GM18505 (cell line): ENCODE measurements around the gene RSPH10B2.
A peak's percentile ranks its signal among the peaks of the same experiment; 100 is the strongest.
"Not testable (repeated sequence)": the region's sequence is repeated elsewhere in the genome, so short reads cannot be mapped to it uniquely, and the experiment has no call there.

Source experiments
- ATAC-seq: cut with Tn5 transposase; IDR thresholded peaks from one replicate; pipeline ENCODE4 v1.9.1; 2021; ENCODE audit not compliant: unreplicated experiment
- POLR2A ChIP-seq: IDR thresholded peaks from 4 replicates; pipeline ENCODE4 v1.6.1; 2011; ENCODE audit warnings: borderline replicate concordance; ENCODE audit not compliant: insufficient read depth, insufficient read length; ENCODE audit errors: extremely low read depth

Gene RSPH10B2

GRCh38 chr7:6781581-6781980 is 27.7 kb downstream of the RSPH10B2 start:
- ATAC-seq: not testable (repeated sequence)

- ATAC-seq: not testable (repeated sequence)
These were observed 35.5 kb downstream of the RSPH10B2 start for GRCh38 chr7:6789353-6789752.

- not testable (repeated sequence) for ATAC-seq
These were observed 38.4 kb downstream of the RSPH10B2 start for GRCh38 chr7:6792113-6792872.

DNA sequence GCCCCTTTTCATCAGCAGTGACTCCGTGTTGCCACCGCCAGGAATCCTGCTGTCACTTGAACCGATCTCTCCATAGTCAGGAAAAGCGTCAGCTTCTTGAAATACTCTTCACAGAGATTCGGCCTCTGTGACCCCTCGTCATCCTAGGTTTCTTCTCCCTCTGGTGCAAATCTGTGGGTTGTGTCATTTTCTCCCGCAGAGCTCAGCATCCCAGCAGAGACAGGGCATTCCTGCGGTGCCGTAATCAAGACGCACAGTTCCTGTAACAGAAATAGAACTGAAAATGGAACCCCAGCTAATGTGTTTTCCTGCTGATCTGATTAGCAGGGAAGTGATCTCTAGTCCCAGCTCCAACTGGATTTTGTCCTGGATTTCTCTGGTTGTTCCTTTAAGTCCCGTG is 40.4 kb downstream of the RSPH10B2 start:
- not testable (repeated sequence) for ATAC-seq

- ATAC-seq: not testable (repeated sequence)
These were observed 43.3 kb downstream of the RSPH10B2 start for GRCh38 chr7:6797218-6797617.

DNA sequence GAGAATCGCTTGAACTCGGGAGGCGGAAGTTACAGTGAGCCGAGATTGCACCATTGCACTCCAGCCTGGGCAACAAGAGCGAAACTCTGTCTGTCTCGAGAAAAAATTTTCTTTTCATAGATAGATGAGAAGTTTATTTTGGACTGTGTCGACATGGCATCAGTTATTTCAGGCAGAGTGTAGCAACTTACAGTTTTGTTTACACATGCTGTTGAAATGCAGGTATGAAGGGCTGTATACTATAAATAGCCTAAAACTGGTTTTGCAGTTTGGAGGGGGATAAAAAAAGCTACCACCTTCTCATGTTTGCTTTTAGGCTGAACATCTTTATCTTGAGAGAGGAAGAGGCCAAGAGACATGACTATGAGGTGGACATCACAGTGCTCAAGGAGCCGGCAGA is 44.1 kb downstream of the RSPH10B2 start:
- ATAC-seq: not testable (repeated sequence)

GRCh38 chr7:6799887-6800286 is 46.0 kb downstream of the RSPH10B2 start:
- not testable (repeated sequence) for ATAC-seq

DNA sequence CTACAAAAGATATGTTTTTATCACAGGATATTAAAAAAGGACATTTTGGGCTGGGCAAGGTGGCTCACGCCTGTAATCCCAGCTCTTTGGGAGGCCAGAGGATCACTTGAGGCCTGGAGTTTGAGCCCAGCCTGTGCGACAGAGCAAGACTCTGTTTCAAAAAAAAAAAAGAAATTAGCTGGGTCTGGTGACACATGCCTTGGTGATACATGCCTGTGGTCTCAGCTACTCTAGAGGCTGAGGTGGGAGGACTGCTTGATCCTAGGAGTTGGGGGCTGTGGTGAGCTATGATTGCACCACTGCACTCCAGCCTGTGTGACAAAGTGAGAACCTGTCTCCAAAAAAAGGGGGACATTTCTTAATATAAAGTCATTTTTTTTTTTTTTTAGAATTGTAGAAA is 46.4 kb downstream of the RSPH10B2 start:
- not testable (repeated sequence) for ATAC-seq

- ATAC-seq: not testable (repeated sequence)
These were observed 53.6 kb downstream of the RSPH10B2 start for GRCh38 chr7:6807393-6807918.

- ATAC-seq: not testable (repeated sequence)
These were observed 54.1 kb downstream of the RSPH10B2 start for GRCh38 chr7:6807959-6808358.

- not testable (repeated sequence) for ATAC-seq
These were observed 59.1 kb downstream of the RSPH10B2 start for GRCh38 chr7:6813011-6813410.

DNA sequence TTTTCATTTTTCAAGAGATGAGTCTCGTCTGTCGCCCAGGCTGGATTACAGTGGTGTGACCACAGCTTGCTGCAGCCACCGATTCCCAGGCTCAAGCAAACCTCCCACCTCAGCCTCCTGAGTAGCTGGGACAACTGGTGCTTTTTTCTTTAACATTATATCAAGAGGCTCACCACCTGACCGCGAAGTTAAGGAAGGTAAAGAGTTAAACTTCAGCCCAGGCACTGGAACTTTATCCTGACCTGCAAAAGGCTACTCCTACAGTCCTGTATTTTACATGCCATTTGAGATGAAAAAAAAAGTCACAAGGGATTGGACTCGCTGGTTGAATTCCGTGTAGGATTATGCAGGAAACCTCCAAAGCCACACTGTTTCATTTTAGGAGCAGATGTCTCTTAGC is 61.6 kb downstream of the RSPH10B2 start:
- ATAC-seq: not testable (repeated sequence)

DNA sequence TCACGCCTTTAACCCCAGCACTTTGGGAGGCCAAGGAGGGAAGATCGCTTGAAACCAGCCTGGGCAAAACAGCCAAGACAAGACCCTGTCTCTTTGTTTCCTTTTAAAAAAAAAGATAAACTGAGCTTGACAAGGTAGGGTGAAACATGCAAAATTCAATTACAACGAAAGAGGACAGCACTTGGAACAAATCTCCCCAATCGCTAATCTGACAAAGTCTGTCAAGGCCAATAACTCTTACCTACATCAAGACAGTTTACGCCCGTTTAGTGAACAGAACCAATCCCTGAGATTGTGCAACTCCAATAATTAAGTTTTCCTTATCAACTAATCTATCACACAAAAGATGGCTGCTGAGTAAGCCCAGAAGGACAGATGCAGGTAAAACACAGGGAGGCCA is 67.7 kb downstream of the RSPH10B2 start:
- not testable (repeated sequence) for ATAC-seq

- ATAC-seq: peak; percentile 54
These were observed 71.6 kb downstream of the RSPH10B2 start for GRCh38 chr7:6825236-6826125.

GRCh38 chr7:6826151-6826550 is 72.2 kb downstream of the RSPH10B2 start, which contains the start of gene CCZ1B:
Gene CCZ1B, minus strand, starts transcription at chr7:6826275. Its CDS starts 78 bp downstream, at chr7:6826197.
- TF ChIP-seq POLR2A: peak; percentile 50
- ATAC-seq: peak; percentile 99

DNA sequence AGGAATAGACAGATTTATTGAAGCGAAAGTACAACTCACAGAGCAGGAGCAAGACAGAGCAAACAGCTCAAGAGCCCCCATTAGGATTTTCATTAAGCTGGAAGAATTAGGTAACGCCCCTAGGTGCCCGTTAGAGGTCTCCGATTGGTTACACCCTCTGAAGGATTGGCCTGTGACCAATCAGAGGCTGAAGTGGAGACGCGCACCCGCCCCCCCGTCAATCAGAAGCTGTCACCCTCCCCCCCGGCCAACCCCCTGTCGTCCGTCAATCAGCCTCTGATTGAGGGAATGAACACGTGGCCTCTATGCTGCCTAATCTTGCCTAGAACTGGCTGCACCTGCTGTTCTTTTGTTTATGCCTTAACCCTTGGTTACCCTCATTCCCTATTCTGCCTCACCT is 73.3 kb downstream of the RSPH10B2 start:
- not testable (repeated sequence) for ATAC-seq

DNA sequence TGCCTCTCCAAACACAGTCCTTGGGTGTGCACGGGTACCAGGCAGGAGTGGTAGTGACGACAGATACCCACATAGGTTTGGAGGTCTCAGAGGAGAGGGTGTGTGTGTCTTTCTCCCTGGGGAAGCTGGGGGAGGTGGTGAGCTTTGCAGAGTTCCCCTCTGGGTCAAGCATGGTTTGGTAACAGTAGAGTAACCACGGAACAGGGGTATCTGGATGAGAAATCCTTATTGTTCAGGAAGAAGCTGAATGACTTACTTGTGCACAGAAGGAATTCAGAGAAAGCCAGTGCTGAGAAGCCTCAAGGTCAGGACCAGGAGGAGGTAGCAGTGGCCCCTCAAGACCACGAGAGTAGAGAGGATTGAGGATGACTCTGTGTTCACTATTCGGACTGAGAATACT is 75.7 kb downstream of the RSPH10B2 start:
- ATAC-seq: not testable (repeated sequence)

GRCh38 chr7:6830026-6830425 is 76.1 kb downstream of the RSPH10B2 start:
- not testable (repeated sequence) for ATAC-seq
